GM19023 (cell line): ENCODE measurements around the gene SEPSECS.

Experiments
- ATAC-seq: cut with Tn5 transposase; IDR thresholded peaks from one replicate; pipeline ENCODE4 v1.9.1; 2021; ENCODE audit warnings: mild to moderate bottlenecking, moderate library complexity; ENCODE audit not compliant: unreplicated experiment

Gene SEPSECS

DNA sequence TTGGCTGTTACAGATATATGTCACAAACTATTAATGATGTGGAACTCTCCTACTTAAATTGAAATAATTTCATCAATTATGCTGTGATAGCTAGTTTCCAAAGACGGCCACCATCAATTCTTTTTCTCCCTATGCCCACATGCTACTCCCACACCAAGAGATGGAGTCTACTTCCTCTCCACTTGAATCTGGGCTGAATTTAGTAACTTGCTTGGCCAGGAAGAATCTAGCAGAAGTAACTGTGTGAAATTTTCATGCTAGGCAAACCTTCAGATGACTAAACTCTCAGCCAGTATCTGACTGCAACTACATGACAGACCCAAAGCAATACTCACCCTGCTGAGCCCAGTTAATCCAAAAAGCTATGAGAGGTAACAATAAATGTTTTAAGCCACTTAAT lies 3.2 kb downstream of the SEPSECS start:
- ATAC-seq, result no peak

DNA sequence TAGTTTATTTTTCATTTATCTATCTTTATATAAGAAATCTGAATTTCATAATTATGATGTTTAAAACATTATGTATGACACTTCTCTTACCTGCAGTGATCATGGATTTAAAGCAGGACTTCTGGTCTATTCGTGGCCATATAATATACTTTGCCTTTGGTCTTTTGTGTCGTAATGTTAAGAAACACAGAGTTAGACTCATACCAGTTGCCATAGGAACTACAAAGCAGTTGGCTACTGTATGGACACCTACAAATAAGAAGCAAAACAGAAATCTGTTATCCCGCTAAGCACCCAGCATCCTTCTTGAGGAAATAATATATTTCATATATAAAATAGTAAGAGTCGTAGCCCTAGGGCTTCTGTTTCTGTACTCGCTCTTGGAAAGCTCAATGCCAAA lies 4.3 kb downstream of the SEPSECS start:
- no peak for ATAC-seq

DNA sequence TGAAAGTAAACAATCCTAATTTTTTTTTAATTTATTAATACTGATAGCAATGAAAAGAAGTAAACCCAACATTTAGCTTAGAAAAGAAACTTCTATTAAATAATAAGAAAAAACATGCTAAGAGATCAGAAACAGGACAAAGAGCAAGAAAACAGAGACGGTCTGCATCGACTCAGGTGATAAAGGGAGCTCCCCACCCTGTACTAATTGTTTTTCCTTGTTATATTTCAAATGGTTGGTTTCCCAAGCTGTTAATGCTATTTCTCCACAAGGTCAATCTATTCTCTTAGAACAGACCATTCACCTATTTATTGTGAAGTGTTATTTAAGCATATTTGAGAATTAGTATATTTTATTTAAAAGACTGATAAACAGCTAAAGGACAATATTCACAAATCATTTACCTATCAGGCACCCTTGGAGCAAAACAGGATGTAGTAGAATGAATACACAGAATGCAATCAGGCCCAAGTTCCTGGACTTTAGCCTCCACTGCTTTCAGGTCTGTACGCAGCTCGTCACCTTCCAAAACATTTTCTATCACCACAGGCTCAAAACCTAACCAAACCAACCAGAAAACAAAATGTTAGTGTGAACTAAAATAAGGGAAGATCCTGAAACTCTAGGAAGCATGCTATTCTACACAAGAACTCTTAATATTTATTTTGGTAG lies 5.5 kb downstream of the SEPSECS start:
- ATAC-seq, result no peak

GRCh38 chr4:25146076-25146475 lies 14.2 kb downstream of the SEPSECS start:
- ATAC-seq, result no peak

DNA sequence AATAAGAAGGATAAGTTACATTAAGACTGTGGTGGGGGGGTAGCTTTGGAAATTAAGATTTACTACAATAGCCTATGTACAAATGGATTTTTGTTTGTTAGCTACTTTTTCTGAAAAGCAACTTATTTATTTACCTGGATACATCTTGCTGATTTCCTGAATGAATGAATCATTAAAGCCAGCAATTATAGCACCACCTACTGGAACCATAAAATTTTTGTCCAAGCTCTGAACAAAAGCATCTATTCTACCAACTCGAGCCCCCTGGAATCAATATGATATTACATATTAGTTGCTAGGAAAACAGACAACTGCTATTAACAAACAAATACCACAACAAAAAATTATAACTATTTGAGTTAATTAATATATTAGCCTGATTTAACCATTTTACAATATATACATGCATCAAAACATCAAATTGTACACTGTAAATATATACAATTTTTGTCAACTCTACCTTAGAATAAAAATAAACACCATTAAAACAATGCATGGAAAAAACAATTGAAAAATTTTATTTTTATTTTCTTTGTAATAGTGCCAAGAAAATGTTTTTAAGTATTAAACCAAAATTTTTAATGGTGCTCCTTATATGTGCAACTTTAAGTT lies 15.3 kb downstream of the SEPSECS start:
- no peak for ATAC-seq

DNA sequence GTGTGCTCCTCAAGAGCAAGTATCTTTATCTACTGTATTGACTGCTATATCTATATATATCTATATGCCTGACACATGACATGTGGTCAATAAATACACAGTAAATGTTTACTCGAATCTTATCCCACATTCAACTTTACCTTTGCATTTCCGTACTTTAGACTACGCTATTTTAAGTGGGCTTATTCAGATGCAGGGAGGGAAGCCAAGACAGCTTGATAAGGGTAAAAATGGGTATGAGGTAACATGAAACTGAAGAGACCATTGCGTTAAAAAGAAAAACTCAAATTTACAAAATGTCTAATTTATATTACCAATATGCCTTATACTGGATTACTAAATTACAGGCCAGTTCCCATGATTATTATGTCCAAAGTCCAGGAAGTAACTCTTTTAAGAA lies 17.8 kb downstream of the SEPSECS start:
- no peak for ATAC-seq

- no peak for ATAC-seq
Measured at GRCh38 chr4:25141592-25141991, 18.7 kb downstream of the SEPSECS start.

DNA sequence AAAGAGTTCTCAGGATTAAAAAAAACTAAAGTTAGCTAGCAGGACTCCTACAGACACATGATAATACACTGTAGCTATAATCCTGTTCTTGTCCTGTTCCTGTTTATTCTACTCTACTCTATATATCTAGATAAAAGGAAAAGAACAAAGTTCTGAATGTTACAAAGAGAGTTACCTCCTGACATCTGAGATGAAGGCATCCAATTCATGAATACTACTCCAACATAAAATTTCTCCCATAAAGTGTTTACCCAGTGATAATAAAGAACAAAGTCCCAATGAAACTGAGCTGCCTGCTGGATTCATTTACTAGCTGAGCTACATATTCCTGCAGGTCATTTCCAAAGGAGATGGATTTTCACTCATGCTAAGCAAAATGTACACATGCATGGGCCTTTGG lies 27.1 kb downstream of the SEPSECS start:
- ATAC-seq, result no peak

DNA sequence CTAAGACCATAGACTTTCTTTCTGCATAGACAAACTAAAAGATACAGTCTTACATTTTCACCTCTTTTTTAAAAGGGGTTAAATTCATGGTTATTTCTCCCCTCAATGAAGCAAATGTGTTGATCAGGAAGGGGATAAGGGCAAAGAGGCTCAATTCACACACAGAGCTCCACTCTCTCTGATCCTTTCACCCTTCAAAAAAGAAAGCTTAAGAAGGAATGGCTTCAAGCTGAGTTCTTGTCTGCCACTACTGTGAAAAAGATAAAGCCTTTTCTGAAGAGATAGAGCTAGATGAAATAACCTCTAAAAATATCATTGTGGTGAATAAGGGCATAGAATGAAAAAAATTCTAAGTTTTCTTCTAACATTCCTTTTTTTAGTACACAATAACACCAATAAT lies 28.3 kb downstream of the SEPSECS start:
- no peak for ATAC-seq

DNA sequence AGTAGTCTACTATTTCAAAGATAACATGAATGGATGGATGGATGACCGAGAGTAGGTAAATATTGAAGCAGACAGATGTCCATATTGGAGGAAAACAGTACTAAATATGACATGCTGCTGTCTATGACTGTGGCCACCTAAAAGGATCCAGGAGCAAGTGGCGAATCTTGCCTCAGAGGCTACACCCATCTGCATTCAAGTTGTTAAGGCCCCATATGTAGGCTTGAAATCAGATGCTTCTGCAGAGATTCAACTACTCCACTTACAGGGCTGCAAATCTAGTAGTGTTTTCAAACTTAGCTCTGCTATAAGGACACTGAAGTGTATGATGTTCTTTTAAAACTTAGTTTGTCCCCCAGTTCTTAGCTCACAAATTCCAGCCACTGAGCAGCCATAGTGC lies 28.9 kb downstream of the SEPSECS start:
- ATAC-seq, result no peak

DNA sequence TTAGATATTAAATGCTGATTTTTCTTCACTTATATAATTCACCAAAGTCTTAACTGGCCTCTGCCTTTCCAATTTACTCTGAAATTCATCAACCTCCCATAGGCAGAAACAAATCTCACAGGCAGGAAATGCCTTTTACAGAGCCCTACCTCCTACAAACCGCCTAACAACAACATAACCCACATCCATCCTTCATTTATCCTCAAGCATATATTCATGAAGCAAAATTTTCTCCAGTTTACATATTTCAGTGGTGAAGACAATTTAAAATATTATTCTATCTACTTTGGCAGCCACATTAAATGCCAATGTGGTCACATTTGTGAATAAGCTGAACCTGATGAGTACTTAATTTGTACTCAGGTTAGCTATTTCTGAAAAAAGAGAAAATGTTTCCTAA lies 30.3 kb downstream of the SEPSECS start:
- ATAC-seq, result no peak

GRCh38 chr4:25128671-25129070 lies 31.6 kb downstream of the SEPSECS start:
- ATAC-seq, result no peak

- peak; percentile 98 for ATAC-seq
Measured at GRCh38 chr4:25123236-25123635, 37.0 kb downstream of the SEPSECS start.

- ATAC-seq, result no peak
Measured at GRCh38 chr4:25120146-25120940, 39.9 kb downstream of the SEPSECS start.

DNA sequence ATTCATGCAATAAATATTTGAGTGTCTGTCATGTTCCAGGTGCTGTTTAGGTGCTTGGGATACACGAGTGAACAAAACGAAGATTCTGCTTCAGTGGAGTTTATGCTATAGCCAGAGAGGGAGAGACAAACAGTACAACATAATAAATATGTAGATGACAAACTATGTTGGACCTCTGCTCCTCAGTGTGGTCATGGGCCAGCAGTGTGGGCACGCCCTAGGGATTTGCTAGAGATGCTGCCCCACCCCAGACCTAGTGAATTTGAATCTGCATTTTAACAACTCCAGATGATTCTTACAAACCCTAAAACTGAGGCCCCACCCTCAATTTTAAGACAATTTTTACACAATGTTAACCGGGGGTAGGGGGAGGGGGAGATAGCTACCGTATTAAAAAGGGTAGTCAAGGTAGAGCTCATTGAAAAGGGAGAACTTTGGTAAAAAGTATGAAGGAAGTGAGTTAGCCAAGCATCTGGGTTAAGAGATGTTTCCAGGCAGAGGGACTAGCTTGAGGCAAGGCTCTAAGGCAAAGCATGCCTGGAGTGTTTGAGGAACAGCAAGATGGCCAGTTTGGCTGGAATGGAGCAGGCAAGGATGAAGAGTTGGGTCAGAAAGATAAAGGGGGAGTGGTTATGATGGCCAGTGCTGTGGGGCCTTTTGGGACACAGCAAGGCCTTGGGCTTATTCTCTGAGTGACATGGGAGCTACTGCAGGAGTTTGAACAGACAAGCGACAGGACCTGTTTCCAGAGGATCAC lies 42.4 kb downstream of the SEPSECS start:
- ATAC-seq, result no peak

GRCh38 chr4:25117274-25117673 lies 43.0 kb downstream of the SEPSECS start:
- ATAC-seq, result no peak

DNA sequence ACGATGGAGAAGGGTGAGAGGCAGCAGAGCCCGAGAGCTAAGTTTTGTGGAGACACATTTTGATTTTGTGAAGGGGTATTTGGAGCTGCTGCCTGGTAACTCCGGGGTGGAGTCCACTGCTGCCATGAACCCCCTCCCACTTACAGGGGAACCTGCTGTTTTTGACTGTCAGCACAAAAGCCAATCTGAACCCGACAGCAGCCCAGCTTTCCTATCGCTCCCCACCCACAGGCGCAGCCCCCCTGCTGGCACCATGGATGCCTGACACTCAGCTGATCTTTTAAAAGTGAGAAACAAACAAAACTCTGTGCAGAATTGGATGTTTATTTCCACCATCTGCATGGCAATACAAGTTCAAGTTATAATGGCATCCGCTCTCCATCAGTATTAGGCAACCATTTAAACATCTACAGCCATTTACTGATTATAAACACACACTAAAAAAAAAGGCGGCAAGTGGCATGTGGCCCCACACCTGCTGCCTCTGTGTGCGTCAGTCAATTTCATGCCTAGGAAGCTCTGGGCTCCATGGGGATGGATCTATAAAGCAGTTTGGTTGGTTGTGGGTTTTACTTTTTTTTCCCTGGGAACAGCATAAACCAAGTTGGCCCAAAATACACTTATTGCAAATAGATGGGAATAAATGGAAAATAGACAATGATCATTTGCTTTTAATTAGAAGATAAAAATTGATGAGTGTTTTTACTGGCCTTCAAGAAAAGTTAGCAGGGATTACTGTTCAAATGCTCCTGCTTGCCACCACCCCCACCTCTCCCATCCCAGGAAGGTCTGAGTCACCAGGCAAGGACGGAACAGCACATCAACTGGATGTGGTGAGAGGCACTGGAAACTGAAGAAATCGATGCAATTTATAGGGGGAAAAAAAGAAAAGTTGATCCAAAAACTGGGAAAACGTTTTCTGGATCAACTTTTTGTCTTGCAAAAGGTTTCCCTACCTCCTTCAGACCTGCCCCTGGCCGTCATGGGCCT lies 46.0 kb downstream of the SEPSECS start:
- no peak for ATAC-seq

- no peak for ATAC-seq
Measured at GRCh38 chr4:25112995-25113380, 47.3 kb downstream of the SEPSECS start.

GRCh38 chr4:25112366-25112994 lies 47.8 kb downstream of the SEPSECS start:
- ATAC-seq, result no peak
